Measurements from ENCODE around the gene PARN.

- TF ChIP-seq EZH2 (IDR thresholded peaks at IDR 0.05; ENCODE audit: insufficient read depth, poor library complexity, severe bottlenecking) (no peak), EZH2phosphoT487 (IDR thresholded peaks at IDR 0.05; ENCODE audit: insufficient read depth, low read depth) (no peak)
Measured at GRCh38 chr16:14499110-14499509, 130.9 kb downstream of the PARN start.
